Prostate gland (tissue), 2 donors: ENCODE data around the gene ZNF768.

Experiments used
- CTCF ChIP-seq, 4 experiments: fragments of 200-600 bp in 2 of 4; fragments of 450-650 bp in 2 of 4; sonication (generic) in 2 of 4; IDR thresholded peaks; 1 replicate in 3 of 4; 2 replicates in 1 of 4; pipeline ENCODE4 v1.5.1; 2016 to 2019; ENCODE audit warnings: antibody characterized with exemption in 4 of 4, mild to moderate bottlenecking in 2 of 4, moderate library complexity in 2 of 4
- POLR2A ChIP-seq: fragments of 450-650 bp; IDR thresholded peaks from one replicate; pipeline ENCODE4 v1.6.1; 2016; ENCODE audit warnings: antibody characterized with exemption, mild to moderate bottlenecking
- POLR2AphosphoS5 ChIP-seq: sonication (generic); formaldehyde crosslinking; IDR thresholded peaks from one replicate; pipeline ENCODE4 v1.6.1; 2017; ENCODE audit warnings: antibody characterized with exemption

GRCh38 chr16:30553393-30553899 is 27.1 kb upstream of the ZNF768 start:
- TF ChIP-seq CTCF (IDR thresholded peaks at IDR 0.05) (no peak), POLR2AphosphoS5 (no peak), POLR2A (no peak)
